Measurements from ENCODE around the gene NPL. TPM values are rescaled to one million over a fixed set of nuclear protein-coding genes. Genes with fewer than 3 reads are reported as not detected.
A peak's percentile ranks its signal among the peaks of the same experiment; 100 is the strongest.

NPL gene
- total RNA-seq, 1 donor from 2014 or later: 9.1 TPM

DNA sequence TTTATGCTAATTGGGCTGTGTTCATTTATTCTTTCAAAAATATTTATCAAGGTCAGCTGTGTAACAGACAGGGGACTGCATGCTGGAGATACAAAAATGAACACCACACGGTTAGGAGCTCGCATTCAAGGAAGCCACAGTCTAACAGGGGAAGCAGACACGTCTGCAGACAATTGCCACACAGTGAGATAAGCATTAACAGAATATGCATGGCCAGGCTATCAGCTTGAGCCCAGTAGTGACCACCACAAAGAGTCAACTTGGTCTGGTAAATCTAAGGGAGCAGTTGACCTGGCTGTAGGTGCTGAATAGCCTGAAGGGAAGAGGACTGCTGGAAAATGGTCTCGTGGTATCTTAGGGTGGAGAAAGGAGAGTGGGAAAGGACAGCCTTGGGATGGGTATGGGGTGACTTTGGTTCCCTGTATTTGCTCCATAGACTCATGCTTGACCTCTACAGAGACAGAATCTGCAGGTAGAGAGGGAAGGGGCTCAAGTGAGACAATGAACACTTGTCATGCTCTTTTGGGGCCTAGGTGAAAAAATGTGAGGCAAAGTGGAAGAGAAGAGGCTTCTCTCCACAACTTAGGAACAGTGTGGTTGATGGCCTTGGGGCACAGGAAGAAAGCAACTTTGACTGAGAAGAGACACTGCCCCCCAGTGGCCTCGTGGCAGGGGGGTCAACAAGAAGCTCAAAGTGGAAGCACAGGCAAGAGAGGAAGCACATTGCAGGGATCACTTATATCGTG is 7.6 kb upstream of the NPL start:
- Mint-ChIP-seq H3K4me1 (peaks cover 23% of the 10 kb centered on the region), H3K36me3 (ENCODE audit: low read depth) (no peaks in the 10 kb centered on the region), H3K4me3 (no peak overlapping the region), H3K27me3 (ENCODE audit: low read depth) (peaks cover 3% of the 10 kb centered on the region), H3K9me3 (no peaks in the 10 kb centered on the region), H3K27ac (ENCODE audit: unreplicated experiment) (no peak overlapping the region)
- TF ChIP-seq, protein P1, sequence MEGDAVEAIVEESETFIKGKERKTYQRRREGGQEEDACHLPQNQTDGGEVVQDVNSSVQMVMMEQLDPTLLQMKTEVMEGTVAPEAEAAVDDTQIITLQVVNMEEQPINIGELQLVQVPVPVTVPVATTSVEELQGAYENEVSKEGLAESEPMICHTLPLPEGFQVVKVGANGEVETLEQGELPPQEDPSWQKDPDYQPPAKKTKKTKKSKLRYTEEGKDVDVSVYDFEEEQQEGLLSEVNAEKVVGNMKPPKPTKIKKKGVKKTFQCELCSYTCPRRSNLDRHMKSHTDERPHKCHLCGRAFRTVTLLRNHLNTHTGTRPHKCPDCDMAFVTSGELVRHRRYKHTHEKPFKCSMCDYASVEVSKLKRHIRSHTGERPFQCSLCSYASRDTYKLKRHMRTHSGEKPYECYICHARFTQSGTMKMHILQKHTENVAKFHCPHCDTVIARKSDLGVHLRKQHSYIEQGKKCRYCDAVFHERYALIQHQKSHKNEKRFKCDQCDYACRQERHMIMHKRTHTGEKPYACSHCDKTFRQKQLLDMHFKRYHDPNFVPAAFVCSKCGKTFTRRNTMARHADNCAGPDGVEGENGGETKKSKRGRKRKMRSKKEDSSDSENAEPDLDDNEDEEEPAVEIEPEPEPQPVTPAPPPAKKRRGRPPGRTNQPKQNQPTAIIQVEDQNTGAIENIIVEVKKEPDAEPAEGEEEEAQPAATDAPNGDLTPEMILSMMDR (conservative IDR thresholded peaks at IDR 0.05): peak; percentile 69
- peak; percentile 38 for DNase-seq (ENCODE audit: low read depth, low spot score)

- no peaks in the 10 kb centered on the region for H3K9me3 Mint-ChIP-seq
- no peak overlapping the region for H3K27ac Mint-ChIP-seq (ENCODE audit: unreplicated experiment)
- H3K4me3 Mint-ChIP-seq: no peak overlapping the region
Observed at GRCh38 chr1:182782587-182782913, 7.0 kb upstream of the NPL start.

GRCh38 chr1:182783068-182783467 is 6.5 kb upstream of the NPL start:
- Mint-ChIP-seq H3K36me3 (ENCODE audit: low read depth) (no peaks in the 10 kb centered on the region), H3K27ac (ENCODE audit: unreplicated experiment) (no peak overlapping the region), H3K27me3 (ENCODE audit: low read depth) (peaks cover 7% of the 10 kb centered on the region), H3K9me3 (no peaks in the 10 kb centered on the region), H3K4me1 (peaks cover 27% of the 10 kb centered on the region), H3K4me3 (no peak overlapping the region)
- DNase-seq (ENCODE audit: low read depth, low spot score): no peak
- TF ChIP-seq, protein P1 (conservative IDR thresholded peaks at IDR 0.05): no peak

More at GRCh38 chr1:182782587-182782913, 7.0 kb upstream of the NPL start:
- peaks cover 3% of the 10 kb centered on the region for H3K27me3 Mint-ChIP-seq (ENCODE audit: low read depth)
- TF ChIP-seq, protein P1 (conservative IDR thresholded peaks at IDR 0.05): no peak
- no peaks in the 10 kb centered on the region for H3K36me3 Mint-ChIP-seq (ENCODE audit: low read depth)
- no peak for DNase-seq (ENCODE audit: low read depth, low spot score)
- H3K4me1 Mint-ChIP-seq: peaks cover 23% of the 10 kb centered on the region

GRCh38 chr1:182784556-182785171 is 4.9 kb upstream of the NPL start:
- TF ChIP-seq, protein P1 (conservative IDR thresholded peaks at IDR 0.05): peak; percentile 88
- H3K9me3 Mint-ChIP-seq: no peaks in the 10 kb centered on the region
- peaks cover 19% of the 10 kb centered on the region for H3K27me3 Mint-ChIP-seq (ENCODE audit: low read depth)
- H3K4me3 Mint-ChIP-seq: no peak overlapping the region
- no peak for DNase-seq (ENCODE audit: low read depth, low spot score)
- H3K4me1 Mint-ChIP-seq: peaks cover 32% of the 10 kb centered on the region
- no peak overlapping the region for H3K27ac Mint-ChIP-seq (ENCODE audit: unreplicated experiment)
- no peaks in the 10 kb centered on the region for H3K36me3 Mint-ChIP-seq (ENCODE audit: low read depth)

DNA sequence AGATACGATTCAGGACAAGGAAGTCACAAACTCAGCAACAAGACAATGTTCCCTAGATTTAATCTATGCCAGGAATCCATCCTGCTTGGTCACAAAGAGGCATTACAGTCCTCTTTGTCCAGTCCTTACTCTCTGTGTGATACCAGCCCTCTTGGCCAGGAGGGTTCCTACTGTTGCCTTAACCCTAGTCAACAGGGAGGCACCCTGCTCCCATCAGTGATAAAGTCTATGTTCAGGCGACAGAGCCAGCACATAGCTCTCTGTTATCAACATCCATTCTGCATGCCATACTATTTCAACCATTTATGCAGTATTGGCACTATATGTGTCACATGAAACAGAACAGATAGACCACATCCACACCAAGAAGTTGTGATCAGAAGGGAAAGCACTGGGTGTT is 4.4 kb upstream of the NPL start:
- Mint-ChIP-seq H3K36me3 (ENCODE audit: low read depth) (no peaks in the 10 kb centered on the region), H3K27ac (ENCODE audit: unreplicated experiment) (no peak overlapping the region), H3K9me3 (no peaks in the 10 kb centered on the region), H3K4me3 (no peak overlapping the region), H3K27me3 (ENCODE audit: low read depth) (peaks cover 24% of the 10 kb centered on the region), H3K4me1 (peaks cover 37% of the 10 kb centered on the region)
- TF ChIP-seq, protein P1 (conservative IDR thresholded peaks at IDR 0.05): no peak
- no peak for DNase-seq (ENCODE audit: low read depth, low spot score)

Data from neural crest cell (in vitro differentiated cells).